ENCODE results near the gene TMEM271.

The TMEM271 gene

GRCh38 chr4:616091-616490 is 40.0 kb upstream of the TMEM271 start:
- peaks cover 6% of the 10 kb centered on the region for H3K9me3 Mint-ChIP-seq
- no peaks in the 10 kb centered on the region for H3K4me1 Mint-ChIP-seq
- H3K36me3 Mint-ChIP-seq = no peaks in the 10 kb centered on the region
- no peak overlapping the region for H3K4me3 Mint-ChIP-seq
- CTCF ChIA-PET = no interaction called here
- peaks cover 5% of the 10 kb centered on the region for H3K27me3 Mint-ChIP-seq
- no peak overlapping the region for H3K27ac Mint-ChIP-seq
- no peak for DNase-seq

GRCh38 chr4:613126-613525 is 37.0 kb upstream of the TMEM271 start:
- H3K27ac Mint-ChIP-seq = no peak overlapping the region
- no peaks in the 10 kb centered on the region for H3K36me3 Mint-ChIP-seq
- H3K27me3 Mint-ChIP-seq = peaks cover 12% of the 10 kb centered on the region
- H3K4me1 Mint-ChIP-seq = no peaks in the 10 kb centered on the region
- H3K9me3 Mint-ChIP-seq = peaks cover 6% of the 10 kb centered on the region
- DNase-seq = no peak
- no peak overlapping the region for H3K4me3 Mint-ChIP-seq
- CTCF ChIA-PET = no interaction called here

DNA sequence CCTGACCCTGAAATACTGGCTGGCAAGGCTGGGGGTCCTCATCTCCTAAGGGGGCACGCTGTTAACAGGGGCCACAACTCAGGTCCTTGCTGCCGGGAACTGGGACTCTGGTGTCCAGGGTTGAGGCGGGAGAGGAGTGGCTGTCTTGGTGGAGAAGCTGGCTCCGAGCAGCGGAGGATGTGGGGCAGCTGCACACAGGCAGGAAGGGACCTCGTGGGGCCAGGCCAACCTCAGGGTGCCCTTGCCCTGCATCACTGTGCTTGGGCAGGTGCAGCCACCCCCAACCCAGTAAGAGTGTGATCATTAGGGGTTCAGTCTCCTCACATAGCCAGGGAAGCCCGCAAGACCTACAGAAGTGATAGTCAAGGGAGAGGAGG is 36.6 kb upstream of the TMEM271 start:
- CTCF ChIA-PET = no interaction called here
- no peak overlapping the region for H3K27ac Mint-ChIP-seq
- H3K27me3 Mint-ChIP-seq = peaks cover 12% of the 10 kb centered on the region
- H3K4me1 Mint-ChIP-seq = no peaks in the 10 kb centered on the region
- H3K9me3 Mint-ChIP-seq = peaks cover 4% of the 10 kb centered on the region
- DNase-seq = no peak
- H3K4me3 Mint-ChIP-seq = no peak overlapping the region
- H3K36me3 Mint-ChIP-seq = no peaks in the 10 kb centered on the region

DNA sequence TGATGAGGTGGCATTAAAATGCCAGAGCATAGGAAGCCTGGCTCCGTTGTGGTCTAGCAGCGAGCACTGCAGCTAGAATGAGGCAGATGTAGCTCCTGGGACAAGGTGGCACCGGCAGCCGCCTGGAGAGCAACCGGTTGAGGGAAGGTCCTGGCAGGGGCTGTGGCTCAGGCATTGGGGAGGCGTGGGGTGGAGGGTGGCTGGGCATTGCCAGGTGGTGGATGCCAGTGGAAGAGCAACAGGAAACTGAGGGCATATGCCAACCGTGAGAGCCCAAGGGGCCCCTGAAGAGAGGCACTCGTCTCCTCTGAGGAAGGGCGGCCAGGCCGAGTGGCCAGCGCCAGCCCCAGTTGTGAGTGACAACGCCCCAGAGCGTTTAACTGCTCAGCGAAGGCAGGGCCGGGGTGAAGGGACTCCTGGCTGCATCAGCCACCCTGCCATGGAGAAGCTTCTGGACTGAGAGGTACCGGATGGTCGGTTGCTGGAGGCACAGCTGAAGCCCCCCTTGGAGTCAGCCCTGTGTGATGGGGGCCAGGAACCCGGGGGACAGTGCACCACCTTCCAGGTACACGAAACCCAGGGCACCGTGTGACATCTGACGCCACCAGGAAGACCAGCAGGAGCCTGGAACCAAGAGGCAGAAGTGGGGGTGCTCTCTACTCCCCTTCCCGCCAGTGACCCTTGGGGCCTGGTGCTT is 36.1 kb upstream of the TMEM271 start:
- CTCF ChIA-PET = no interaction called here
- peaks cover 4% of the 10 kb centered on the region for H3K9me3 Mint-ChIP-seq
- no peaks in the 10 kb centered on the region for H3K36me3 Mint-ChIP-seq
- no peak overlapping the region for H3K4me3 Mint-ChIP-seq
- H3K27me3 Mint-ChIP-seq = peaks cover 12% of the 10 kb centered on the region
- no peak overlapping the region for H3K27ac Mint-ChIP-seq
- no peaks in the 10 kb centered on the region for H3K4me1 Mint-ChIP-seq
- no peak for DNase-seq

GRCh38 chr4:610411-611261 is 34.5 kb upstream of the TMEM271 start:
- Mint-ChIP-seq H3K4me3 (no peak overlapping the region), H3K36me3 (no peaks in the 10 kb centered on the region), H3K27me3 (peaks cover 16% of the 10 kb centered on the region), H3K4me1 (no peaks in the 10 kb centered on the region), H3K9me3 (peaks cover 4% of the 10 kb centered on the region), H3K27ac (no peak overlapping the region)
- DNase-seq = no peak
- CTCF ChIA-PET = no interaction called here

DNA sequence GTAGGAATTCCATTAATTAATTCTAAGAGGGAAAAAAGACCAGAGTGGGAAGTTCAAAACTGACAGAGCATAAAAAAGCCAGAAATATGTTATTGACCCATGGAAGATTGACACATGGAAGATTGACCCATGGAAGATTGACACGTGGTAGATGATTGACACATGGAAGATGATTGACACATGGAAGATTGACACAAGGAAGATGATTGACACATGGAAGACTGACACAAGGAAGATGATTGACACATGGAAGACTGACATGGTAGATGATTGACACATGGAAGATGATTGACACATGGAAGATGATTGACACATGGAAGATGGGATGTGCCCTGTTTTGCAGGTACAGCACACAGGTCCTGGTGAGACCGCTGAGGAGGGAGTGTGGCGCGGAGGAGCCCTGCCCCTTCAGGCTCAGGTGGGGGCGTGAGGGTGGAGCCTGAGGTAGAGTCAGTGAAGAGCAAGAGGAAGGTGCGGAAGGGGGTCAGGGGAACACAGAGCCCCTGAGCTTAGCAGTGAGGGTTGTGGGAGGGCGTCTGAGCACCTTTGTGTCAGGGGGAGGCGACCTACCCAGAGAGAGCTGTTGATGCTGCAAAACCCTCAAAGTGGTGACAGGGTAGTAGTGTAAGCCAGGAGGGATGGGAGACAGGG is 33.4 kb upstream of the TMEM271 start:
- Mint-ChIP-seq H3K36me3 (no peaks in the 10 kb centered on the region), H3K27me3 (peaks cover 16% of the 10 kb centered on the region), H3K9me3 (peaks cover 4% of the 10 kb centered on the region), H3K27ac (no peak overlapping the region), H3K4me3 (no peak overlapping the region), H3K4me1 (no peaks in the 10 kb centered on the region)
- CTCF ChIA-PET = no interaction called here
- no peak for DNase-seq

DNA sequence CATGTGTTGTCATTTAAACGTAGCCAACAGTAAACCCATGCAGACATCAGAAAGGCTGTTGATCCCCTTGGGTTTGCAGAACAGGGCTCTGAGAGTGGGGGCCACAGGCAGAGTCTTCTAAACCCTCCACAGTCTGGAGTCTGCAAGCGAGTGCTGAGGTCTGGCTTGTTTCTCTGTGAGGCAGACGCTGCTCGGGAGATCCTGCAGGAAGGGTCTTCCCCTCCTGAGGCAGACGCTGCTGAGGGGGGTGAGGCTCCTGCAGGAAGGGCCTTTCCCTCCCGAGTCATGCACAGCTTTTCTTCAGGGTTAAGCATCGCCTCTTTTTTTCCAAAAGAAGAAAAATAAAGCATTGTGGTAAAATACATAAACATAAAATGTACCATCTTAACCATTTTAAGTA is 32.1 kb upstream of the TMEM271 start:
- no peak for DNase-seq
- CTCF ChIA-PET = no interaction called here
- peaks cover 4% of the 10 kb centered on the region for H3K9me3 Mint-ChIP-seq
- no peaks in the 10 kb centered on the region for H3K36me3 Mint-ChIP-seq
- no peak overlapping the region for H3K27ac Mint-ChIP-seq
- H3K4me1 Mint-ChIP-seq = no peaks in the 10 kb centered on the region
- no peak overlapping the region for H3K4me3 Mint-ChIP-seq
- H3K27me3 Mint-ChIP-seq = peaks cover 16% of the 10 kb centered on the region

- Mint-ChIP-seq H3K36me3 (no peaks in the 10 kb centered on the region), H3K4me1 (no peaks in the 10 kb centered on the region), H3K27me3 (peaks cover 10% of the 10 kb centered on the region), H3K4me3 (no peak overlapping the region), H3K27ac (no peak overlapping the region), H3K9me3 (peaks cover 4% of the 10 kb centered on the region)
- CTCF ChIA-PET = no interaction called here
- no peak for DNase-seq
These were observed 29.8 kb upstream of the TMEM271 start for GRCh38 chr4:605702-606425.

GRCh38 chr4:604131-604530 is 28.0 kb upstream of the TMEM271 start:
- Mint-ChIP-seq H3K4me3 (no peak overlapping the region), H3K27me3 (peaks cover 4% of the 10 kb centered on the region), H3K36me3 (no peaks in the 10 kb centered on the region), H3K4me1 (no peaks in the 10 kb centered on the region), H3K27ac (no peak overlapping the region), H3K9me3 (no peaks in the 10 kb centered on the region)
- DNase-seq = no peak
- CTCF ChIA-PET = no interaction called here

GRCh38 chr4:602559-602942 is 26.5 kb upstream of the TMEM271 start:
- Mint-ChIP-seq H3K27ac (no peak overlapping the region), H3K36me3 (no peaks in the 10 kb centered on the region), H3K9me3 (no peaks in the 10 kb centered on the region), H3K27me3 (peaks cover 4% of the 10 kb centered on the region), H3K4me1 (no peaks in the 10 kb centered on the region), H3K4me3 (no peak overlapping the region)
- DNase-seq = peak; percentile 63
- CTCF ChIA-PET = interaction anchor here (0.7 to 1.6 kb wide), 2 partner anchors 51 to 62 kb away, joined by 3 to 5 read pairs; no protein-coding TSS in a partner anchor

DNA sequence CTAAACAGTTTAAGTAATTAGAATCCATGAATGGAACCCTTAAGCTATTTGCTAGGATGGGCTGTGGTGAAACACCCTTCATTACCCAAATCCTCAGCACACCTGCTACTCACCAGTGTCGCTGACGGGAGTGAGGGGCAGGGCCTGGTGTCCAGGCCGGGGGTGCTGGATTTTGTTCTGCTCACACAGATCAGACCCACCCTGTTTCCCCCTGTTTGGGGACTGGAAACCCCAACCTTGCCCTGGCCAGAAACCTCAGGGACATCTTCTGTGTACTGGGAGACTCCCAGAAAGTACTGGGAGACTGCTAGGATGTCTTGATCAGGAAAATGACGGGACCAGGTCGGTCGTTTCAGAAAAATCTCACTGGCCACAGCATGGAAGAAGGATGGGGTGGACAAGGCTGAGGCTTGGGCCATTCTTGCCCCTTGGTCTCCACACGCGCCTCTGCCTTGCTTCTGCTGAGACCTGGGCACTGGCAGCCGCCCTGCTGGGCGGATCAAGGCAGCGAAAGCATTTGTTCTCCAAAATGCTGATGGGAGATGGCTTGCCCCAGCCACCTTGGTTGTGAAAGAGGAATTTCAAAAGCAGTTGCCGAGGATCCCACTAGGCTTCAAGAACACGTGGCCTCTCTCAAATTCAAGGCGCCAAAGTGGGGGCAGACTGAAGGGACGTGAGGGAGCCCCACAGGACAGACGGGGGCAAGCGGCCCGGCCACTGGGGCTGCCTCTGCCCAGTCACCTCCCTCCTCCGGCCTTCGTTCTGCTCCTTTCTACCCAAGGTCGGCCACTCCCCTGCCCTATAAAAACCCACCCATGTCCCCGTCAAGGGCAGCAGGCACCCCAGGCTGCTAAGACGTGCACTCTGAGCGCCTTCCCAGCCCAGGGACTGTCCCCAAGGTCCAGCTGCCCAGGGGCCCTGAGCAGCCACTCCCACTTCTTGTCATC is 25.8 kb upstream of the TMEM271 start:
- Mint-ChIP-seq H3K4me3 (no peak overlapping the region), H3K27me3 (peaks cover 4% of the 10 kb centered on the region), H3K27ac (no peak overlapping the region), H3K36me3 (no peaks in the 10 kb centered on the region), H3K4me1 (no peaks in the 10 kb centered on the region), H3K9me3 (peaks cover 3% of the 10 kb centered on the region)
- no peak for DNase-seq
- CTCF ChIA-PET = interaction anchor here (1.6 kb wide), 1 partner anchor 62 kb away, joined by 5 read pairs; no protein-coding TSS in a partner anchor

DNA sequence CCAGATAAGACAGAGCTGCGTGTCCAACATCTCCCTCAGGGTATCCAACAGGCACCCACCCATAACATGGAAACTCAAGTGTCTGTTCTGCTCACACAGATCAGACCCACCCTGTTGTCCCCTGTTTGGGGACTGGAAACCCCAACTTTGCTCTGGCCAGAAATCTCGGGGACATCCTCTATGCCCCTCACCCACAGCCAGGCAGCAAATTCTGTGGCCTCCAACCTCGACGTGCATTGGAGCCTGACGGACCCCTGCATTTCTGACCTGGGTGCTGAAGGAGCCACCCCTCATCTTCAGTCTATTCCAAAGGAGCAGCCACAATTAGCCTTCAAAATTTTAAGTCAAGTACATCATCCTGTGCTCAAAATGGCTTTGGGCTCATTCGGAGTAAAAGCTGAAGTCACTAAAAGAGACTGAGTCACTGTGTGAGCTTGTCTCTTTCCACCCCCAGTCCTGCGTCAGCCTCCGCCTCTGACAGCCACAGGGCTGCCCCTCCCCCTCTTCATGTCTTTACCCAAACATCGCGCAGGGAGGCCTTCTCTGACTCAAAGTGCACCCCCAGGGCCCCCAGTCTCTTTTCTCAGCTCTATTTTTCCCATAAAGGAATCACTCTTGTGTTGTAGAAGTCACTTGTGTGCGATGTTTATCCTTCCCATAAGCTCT is 24.9 kb upstream of the TMEM271 start:
- H3K36me3 Mint-ChIP-seq = no peaks in the 10 kb centered on the region
- CTCF ChIA-PET = no interaction called here
- no peak for DNase-seq
- peaks cover 3% of the 10 kb centered on the region for H3K9me3 Mint-ChIP-seq
- H3K4me1 Mint-ChIP-seq = no peaks in the 10 kb centered on the region
- H3K4me3 Mint-ChIP-seq = no peak overlapping the region
- no peaks in the 10 kb centered on the region for H3K27me3 Mint-ChIP-seq
- no peak overlapping the region for H3K27ac Mint-ChIP-seq

DNA sequence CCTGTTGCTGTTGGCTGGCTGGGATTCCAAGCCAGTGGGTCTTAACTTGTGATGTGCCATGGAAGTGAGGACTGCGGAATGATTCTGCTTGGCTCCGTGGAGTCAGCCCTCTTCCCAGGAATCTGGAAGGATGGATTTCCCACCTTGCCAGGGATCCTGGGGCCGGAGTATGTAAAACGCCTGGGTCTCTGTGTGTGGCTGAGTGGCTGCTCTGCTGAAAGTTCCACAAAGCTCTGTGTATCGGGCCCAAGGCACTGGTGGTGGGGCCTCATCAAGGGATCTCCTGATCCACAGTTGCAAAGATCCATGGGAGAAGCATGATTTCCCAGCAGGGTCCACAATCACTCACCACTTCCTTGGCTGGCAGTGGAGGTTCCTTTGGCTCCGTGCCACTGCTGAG is 24.1 kb upstream of the TMEM271 start:
- Mint-ChIP-seq H3K4me3 (no peak overlapping the region), H3K9me3 (peaks cover 5% of the 10 kb centered on the region), H3K27ac (no peak overlapping the region), H3K27me3 (no peaks in the 10 kb centered on the region), H3K4me1 (no peaks in the 10 kb centered on the region), H3K36me3 (no peaks in the 10 kb centered on the region)
- DNase-seq = no peak
- CTCF ChIA-PET = no interaction called here
